PC-9 (cell line): ENCODE results near the gene PRSS57. TPM values are rescaled to one million over a fixed set of nuclear protein-coding genes. Genes with fewer than 3 reads are reported as not detected.

Source experiments
- BruUV-seq: library from RNA; stranded (reverse); fragments of 400-500 nt; replicated peaks from 2 replicates; lab custom pipeline; 2021; lab: Mats Ljungman, UMichigan
- CTCF ChIA-PET: fragments of 300-600 bp; sonication (Branson Sonifier 250); formaldehyde crosslinking; loops from one replicate; lab custom pipeline; 2022; ENCODE audit warnings: antibody characterized with exemption; lab: Charles Lee
- POLR2A ChIA-PET: fragments of 300-600 bp; sonication (Branson Sonifier 250); formaldehyde crosslinking; loops from one replicate; lab custom pipeline; 2022; ENCODE audit warnings: antibody characterized with exemption; ENCODE audit not compliant: unreplicated experiment; lab: Charles Lee
- DNase-seq, 2 experiments: peaks; one replicate each; pipeline versions ENCODE4 v3.0.0 to v3.0.0-alpha.2; 2015 to 2022; ENCODE audit warnings: mixed read lengths in 1 of 2
- H2AFZ ChIP-seq: fragments of 200-600 bp; sonication (generic); 2 replicates; pipeline ENCODE4 v1.8.1; 2017; ENCODE audit warnings: antibody characterized with exemption
- H3F3A ChIP-seq: fragments of 200-600 bp; sonication (generic); 2 replicates; pipeline ENCODE4 v1.8.1; 2017; ENCODE audit warnings: antibody characterized with exemption, mild to moderate bottlenecking, low read depth; ENCODE audit not compliant: insufficient read depth
- H3K27ac ChIP-seq: fragments of 200-600 bp; sonication (generic); 2 replicates; pipeline ENCODE4 v1.6.1; 2016; ENCODE audit warnings: mixed run types
- H3K27me3 ChIP-seq: fragments of 200-600 bp; sonication (generic); 2 replicates; pipeline ENCODE4 v1.6.1; 2016; ENCODE audit warnings: low read depth, mixed run types; ENCODE audit not compliant: insufficient read depth
- H3K36me3 ChIP-seq: fragments of 200-600 bp; sonication (generic); 2 replicates; pipeline ENCODE4 v1.6.1; 2016; ENCODE audit warnings: low read depth, mixed run types
- H3K4me1 ChIP-seq: fragments of 200-600 bp; sonication (generic); replicated peaks from 2 replicates; pipeline ENCODE4 v1.6.1; 2016; ENCODE audit warnings: mixed run types; ENCODE audit not compliant: insufficient read depth
- H3K4me2 ChIP-seq: fragments of 200-600 bp; sonication (generic); 2 replicates; pipeline ENCODE4 v1.6.1; 2017; ENCODE audit warnings: mixed run types
- H3K4me3 ChIP-seq: fragments of 200-600 bp; sonication (generic); 2 replicates; pipeline ENCODE4 v1.6.1; 2016; ENCODE audit warnings: mixed run types
- H3K79me2 ChIP-seq: fragments of 200-600 bp; sonication (generic); 2 replicates; pipeline ENCODE4 v1.6.1; 2017; ENCODE audit warnings: low read depth, mixed run types
- H3K9me2 ChIP-seq: fragments of 200-600 bp; sonication (generic); 2 replicates; pipeline ENCODE4 v1.8.1; 2017; ENCODE audit warnings: mild to moderate bottlenecking; ENCODE audit not compliant: insufficient read depth
- H3K9me3 ChIP-seq: fragments of 200-600 bp; sonication (generic); 2 replicates; pipeline ENCODE4 v1.8.1; 2016; ENCODE audit warnings: low read depth; ENCODE audit not compliant: insufficient read depth
- H4K20me1 ChIP-seq: fragments of 200-600 bp; sonication (generic); 2 replicates; pipeline ENCODE4 v1.8.1; 2017; ENCODE audit not compliant: insufficient read depth
- EZH2 ChIP-seq: fragments of 200-600 bp; sonication (generic); IDR thresholded peaks from 2 replicates; pipeline ENCODE4 v1.8.0; 2017; ENCODE audit warnings: antibody characterized with exemption, low read depth
- intact Hi-C: fragments of 100-400 bp; cut with micrococcal nuclease; formaldehyde crosslinking; loops from one replicate; pipeline ENCODE4 v1.10.0; 2022; ENCODE audit not compliant: unreplicated experiment
- total RNA-seq: library from RNA; stranded (reverse); gene quantifications from 2 replicates; pipeline ENCODE4 v1.2.3, GENCODE V29; 2021
- TF ChIP-seq, protein P1 (sequence below): fragments of 200-600 bp; sonication (generic); conservative IDR thresholded peaks from 2 replicates; pipeline ENCODE4 v1.6.1; 2017; ENCODE audit warnings: mixed run types, antibody characterized with exemption, mild to moderate bottlenecking, moderate library complexity

Gene PRSS57
- total RNA-seq, 1 experiment from 2014 or later: not detected

GRCh38 chr19:688214-688613 lies 7.0 kb downstream of the PRSS57 start:
- no peak overlapping the region for H3K4me2 ChIP-seq
- H3F3A ChIP-seq: no peaks in the 10 kb centered on the region
- H3K9me3 ChIP-seq: no peaks in the 10 kb centered on the region
- H3K4me1 ChIP-seq: no peaks in the 10 kb centered on the region
- intact Hi-C loops: no loop called here
- no peaks in the 10 kb centered on the region for H4K20me1 ChIP-seq
- no peaks in the 10 kb centered on the region for H3K36me3 ChIP-seq
- POLR2A ChIA-PET: no interaction called here
- no peak overlapping the region for H3K4me3 ChIP-seq
- no TSS peak for BruUV-seq
- no peak overlapping the region for H2AFZ ChIP-seq
- H3K27me3 ChIP-seq: 0 out of 2 replicates have a peak, but pooled peaks cover 7% of the 10 kb centered on the region
- H3K79me2 ChIP-seq: no peaks in the 10 kb centered on the region
- no peaks in the 10 kb centered on the region for H3K9me2 ChIP-seq
- H3K27ac ChIP-seq: no peak overlapping the region
- TF ChIP-seq, protein P1, sequence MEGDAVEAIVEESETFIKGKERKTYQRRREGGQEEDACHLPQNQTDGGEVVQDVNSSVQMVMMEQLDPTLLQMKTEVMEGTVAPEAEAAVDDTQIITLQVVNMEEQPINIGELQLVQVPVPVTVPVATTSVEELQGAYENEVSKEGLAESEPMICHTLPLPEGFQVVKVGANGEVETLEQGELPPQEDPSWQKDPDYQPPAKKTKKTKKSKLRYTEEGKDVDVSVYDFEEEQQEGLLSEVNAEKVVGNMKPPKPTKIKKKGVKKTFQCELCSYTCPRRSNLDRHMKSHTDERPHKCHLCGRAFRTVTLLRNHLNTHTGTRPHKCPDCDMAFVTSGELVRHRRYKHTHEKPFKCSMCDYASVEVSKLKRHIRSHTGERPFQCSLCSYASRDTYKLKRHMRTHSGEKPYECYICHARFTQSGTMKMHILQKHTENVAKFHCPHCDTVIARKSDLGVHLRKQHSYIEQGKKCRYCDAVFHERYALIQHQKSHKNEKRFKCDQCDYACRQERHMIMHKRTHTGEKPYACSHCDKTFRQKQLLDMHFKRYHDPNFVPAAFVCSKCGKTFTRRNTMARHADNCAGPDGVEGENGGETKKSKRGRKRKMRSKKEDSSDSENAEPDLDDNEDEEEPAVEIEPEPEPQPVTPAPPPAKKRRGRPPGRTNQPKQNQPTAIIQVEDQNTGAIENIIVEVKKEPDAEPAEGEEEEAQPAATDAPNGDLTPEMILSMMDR: no peak
- TF ChIP-seq EZH2: no peak
- DNase-seq: no peak
- CTCF ChIA-PET: no interaction called here

GRCh38 chr19:687569-688166 lies 7.6 kb downstream of the PRSS57 start:
- H3K4me2 ChIP-seq: no peak overlapping the region
- no peaks in the 10 kb centered on the region for H4K20me1 ChIP-seq
- H3F3A ChIP-seq: no peaks in the 10 kb centered on the region
- DNase-seq: no peak
- no peak overlapping the region for H3K4me3 ChIP-seq
- CTCF ChIA-PET: no interaction called here
- H3K36me3 ChIP-seq: no peaks in the 10 kb centered on the region
- intact Hi-C loops: no loop called here
- no peaks in the 10 kb centered on the region for H3K79me2 ChIP-seq
- H3K4me1 ChIP-seq: no peaks in the 10 kb centered on the region
- TF ChIP-seq EZH2: no peak
- TF ChIP-seq, protein P1: no peak
- no peak overlapping the region for H3K27ac ChIP-seq
- H2AFZ ChIP-seq: no peak overlapping the region
- H3K27me3 ChIP-seq: 0 out of 2 replicates have a peak, but pooled peaks cover 7% of the 10 kb centered on the region
- H3K9me3 ChIP-seq: no peaks in the 10 kb centered on the region
- POLR2A ChIA-PET: no interaction called here
- no TSS peak for BruUV-seq
- H3K9me2 ChIP-seq: no peaks in the 10 kb centered on the region

- H4K20me1 ChIP-seq: no peaks in the 10 kb centered on the region
- H3F3A ChIP-seq: peaks cover under 1% of the 10 kb centered on the region; the same call in 1 of the 2 replicates
- H3K36me3 ChIP-seq: no peaks in the 10 kb centered on the region
- H3K79me2 ChIP-seq: no peaks in the 10 kb centered on the region
- no peak overlapping the region for H3K4me3 ChIP-seq
- H3K9me2 ChIP-seq: no peaks in the 10 kb centered on the region
- CTCF ChIA-PET: no interaction called here
- POLR2A ChIA-PET: no interaction called here
- no peak overlapping the region for H3K4me2 ChIP-seq
- H3K9me3 ChIP-seq: no peaks in the 10 kb centered on the region
- BruUV-seq: no TSS peak
- H3K4me1 ChIP-seq: no peaks in the 10 kb centered on the region
- no peak overlapping the region for H2AFZ ChIP-seq
- no peak for DNase-seq
- TF ChIP-seq EZH2: no peak
- TF ChIP-seq, protein P1: no peak
- H3K27me3 ChIP-seq: 0 out of 2 replicates have a peak, but pooled peaks cover 7% of the 10 kb centered on the region
- H3K27ac ChIP-seq: no peak overlapping the region
- intact Hi-C loops: no loop called here
These were observed 8.5 kb downstream of the PRSS57 start for GRCh38 chr19:686589-687297.
